Caco-2 (cell line): ENCODE data around the gene SMC4. TPM values are rescaled to one million over a fixed set of nuclear protein-coding genes. Genes with fewer than 3 reads are reported as not detected.

Experiments
- BruUV-seq: library from RNA; stranded (reverse); fragments of 400-500 nt; replicated peaks from 2 replicates; lab custom pipeline; 2021; lab: Mats Ljungman, UMichigan
- CTCF ChIA-PET: fragments of 300-600 bp; sonication (Branson Sonifier 250); formaldehyde crosslinking; loops from one replicate; lab custom pipeline; 2022; ENCODE audit warnings: antibody characterized with exemption; lab: Charles Lee
- POLR2A ChIA-PET: fragments of 300-600 bp; sonication (Branson Sonifier 250); formaldehyde crosslinking; loops from one replicate; lab custom pipeline; 2022; ENCODE audit warnings: antibody characterized with exemption; lab: Charles Lee
- DNase-seq, 2 experiments: peaks; one replicate each; pipeline versions ENCODE4 v3.0.0 to v3.0.0-alpha.2; 2020 to 2022
- H3K27me3 ChIP-seq: replicated peaks from 2 replicates; pipeline ENCODE4 v1.6.0; 2011; ENCODE audit warnings: low read length; ENCODE audit not compliant: control insufficient read depth, insufficient read depth
- H3K36me3 ChIP-seq: 2 replicates; pipeline ENCODE4 v1.5.1; 2011; ENCODE audit warnings: low read length; ENCODE audit not compliant: control insufficient read depth, insufficient read depth
- H3K4me1 ChIP-seq: fragments of 250-450 bp; sonication (Bioruptor Pico); 2 replicates; pipeline ENCODE4 v1.5.1; 2020; ENCODE audit warnings: mild to moderate bottlenecking
- H3K4me3 ChIP-seq: 2 replicates; pipeline ENCODE4 v1.5.1; 2011; ENCODE audit warnings: low read depth, mild to moderate bottlenecking, control low read depth, low read length
- H3K9me3 ChIP-seq: fragments of 250-450 bp; sonication (Bioruptor Pico); 2 replicates; pipeline ENCODE4 v1.5.1; 2020; ENCODE audit warnings: mild to moderate bottlenecking, moderate library complexity
- H3K27ac Mint-ChIP-seq: one replicate; pipeline ENCODE4 v1.8.0; 2022; ENCODE audit warnings: mixed read lengths; ENCODE audit not compliant: unreplicated experiment
- H3K27me3 Mint-ChIP-seq: one replicate; pipeline ENCODE4 v1.8.0; 2022; ENCODE audit warnings: mixed read lengths; ENCODE audit not compliant: insufficient read depth, unreplicated experiment
- H3K36me3 Mint-ChIP-seq: one replicate; pipeline ENCODE4 v1.8.0; 2022; ENCODE audit warnings: mild to moderate bottlenecking, mixed read lengths; ENCODE audit not compliant: insufficient read depth, unreplicated experiment
- H3K4me1 Mint-ChIP-seq: one replicate; pipeline ENCODE4 v1.8.0; 2022; ENCODE audit warnings: low read depth, mixed read lengths; ENCODE audit not compliant: unreplicated experiment
- H3K4me3 Mint-ChIP-seq: one replicate; pipeline ENCODE4 v1.8.0; 2022; ENCODE audit warnings: mild to moderate bottlenecking, moderate library complexity, mixed read lengths; ENCODE audit not compliant: unreplicated experiment
- H3K9me3 Mint-ChIP-seq: one replicate; pipeline ENCODE4 v1.8.0; 2022; ENCODE audit warnings: mixed read lengths; ENCODE audit not compliant: unreplicated experiment
- CTCF ChIP-seq, 2 experiments: fragments of 200-600 bp in 1 of 2; IDR thresholded peaks; 1 replicate in 1 of 2; 2 replicates in 1 of 2; pipeline versions ENCODE4 v1.5.1 to v1.8.0; 2011 to 2022; ENCODE audit warnings: antibody characterized with exemption in 1 of 2, control low read depth in 1 of 2, inconsistent platforms in 1 of 2, low read depth in 1 of 2, low read length in 1 of 2, mild to moderate bottlenecking in 1 of 2, moderate library complexity in 1 of 2; ENCODE audit not compliant: insufficient read depth in 1 of 2, severe bottlenecking in 1 of 2, unreplicated experiment in 1 of 2
- intact Hi-C: fragments of 100-400 bp; cut with micrococcal nuclease; formaldehyde crosslinking; loops from one replicate; pipeline ENCODE4 v1.10.0; 2022; ENCODE audit not compliant: unreplicated experiment
- total RNA-seq: library from RNA; stranded (reverse); gene quantifications from 2 replicates; pipeline ENCODE4 v1.2.3, GENCODE V29; 2022

Gene SMC4
- total RNA-seq, 1 experiment from 2014 or later = 133 TPM

DNA sequence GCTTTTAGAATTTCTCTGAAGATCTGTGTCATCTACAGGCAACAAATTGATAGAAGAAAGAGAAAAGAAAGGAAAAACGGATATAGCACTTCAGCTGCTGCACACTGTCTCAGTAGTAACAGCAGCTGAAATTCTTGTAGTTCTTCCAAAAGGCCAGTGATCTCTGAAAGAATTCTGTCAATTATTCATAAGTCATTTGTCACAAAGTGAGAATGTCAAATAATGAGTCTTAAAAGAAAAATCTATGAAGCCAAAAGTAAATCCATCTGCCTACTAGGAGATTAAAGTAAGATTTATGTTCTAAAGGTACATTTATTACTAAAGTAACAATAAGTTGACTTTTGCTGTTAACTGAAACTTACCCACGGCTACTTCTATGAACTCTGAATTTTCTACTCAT lies 25.0 kb upstream of the SMC4 start:
- H3K4me3 ChIP-seq = no peak overlapping the region
- peak in 1 of 2 experiments; percentile 8 for DNase-seq
- no peaks in the 10 kb centered on the region for H3K27me3 Mint-ChIP-seq

GRCh38 chr3:160374925-160375324 lies 24.5 kb upstream of the SMC4 start:
- Histone ChIP-seq H3K36me3 (peaks cover 1% of the 10 kb centered on the region; the same call in 1 of the 2 replicates), H3K9me3 (no peaks in the 10 kb centered on the region), H3K4me1 (0 out of 2 replicates have a peak, but pooled peaks cover 11% of the 10 kb centered on the region), H3K4me3 (no peak overlapping the region), H3K27me3 (no peaks in the 10 kb centered on the region)
- H3K27ac Mint-ChIP-seq = no peak overlapping the region
- intact Hi-C loops = no loop called here
- H3K36me3 Mint-ChIP-seq = peaks cover 14% of the 10 kb centered on the region
- H3K4me3 Mint-ChIP-seq = no peak overlapping the region
- no peaks in the 10 kb centered on the region for H3K27me3 Mint-ChIP-seq
- BruUV-seq = no TSS peak
- ChIA-PET CTCF (no interaction called here), POLR2A (no interaction called here)
- no peaks in the 10 kb centered on the region for H3K9me3 Mint-ChIP-seq
- H3K4me1 Mint-ChIP-seq = peaks cover 7% of the 10 kb centered on the region
- TF ChIP-seq CTCF (IDR thresholded peaks at IDR 0.05; ENCODE audit: insufficient read depth in 1 of 2, low read depth in 1 of 2, low read length in 1 of 2, severe bottlenecking in 1 of 2, unreplicated experiment in 1 of 2) = no peak
- no peak for DNase-seq

More for the DNA sequence above, 25.0 kb upstream of the SMC4 start:
- POLR2A ChIA-PET = no interaction called here
- intact Hi-C loops = no loop called here
- Histone ChIP-seq H3K27me3 (no peaks in the 10 kb centered on the region), H3K4me1 (0 out of 2 replicates have a peak, but pooled peaks cover 11% of the 10 kb centered on the region), H3K9me3 (no peaks in the 10 kb centered on the region), H3K36me3 (peaks cover 1% of the 10 kb centered on the region; the same call in 1 of the 2 replicates)
- H3K36me3 Mint-ChIP-seq = peaks cover 10% of the 10 kb centered on the region
- TF ChIP-seq CTCF (IDR thresholded peaks at IDR 0.05; ENCODE audit: insufficient read depth in 1 of 2, low read depth in 1 of 2, low read length in 1 of 2, severe bottlenecking in 1 of 2, unreplicated experiment in 1 of 2) = no peak
- H3K4me1 Mint-ChIP-seq = peaks cover 7% of the 10 kb centered on the region
- H3K4me3 Mint-ChIP-seq = no peak overlapping the region
- no TSS peak for BruUV-seq
- CTCF ChIA-PET = no interaction called here
- H3K27ac Mint-ChIP-seq = peak overlapping the region; percentile 22
- no peaks in the 10 kb centered on the region for H3K9me3 Mint-ChIP-seq

- Mint-ChIP-seq H3K27me3 (no peaks in the 10 kb centered on the region), H3K4me3 (no peak overlapping the region), H3K36me3 (peaks cover 16% of the 10 kb centered on the region), H3K4me1 (peaks cover 7% of the 10 kb centered on the region), H3K9me3 (no peaks in the 10 kb centered on the region), H3K27ac (no peak overlapping the region)
- H3K4me1 ChIP-seq = 0 out of 2 replicates have a peak, but pooled peaks cover 11% of the 10 kb centered on the region
- TF ChIP-seq CTCF (IDR thresholded peaks at IDR 0.05; ENCODE audit: insufficient read depth in 1 of 2, low read depth in 1 of 2, low read length in 1 of 2, severe bottlenecking in 1 of 2, unreplicated experiment in 1 of 2) = no peak
- no TSS peak for BruUV-seq
- H3K4me3 ChIP-seq = no peak overlapping the region
- peaks cover 1% of the 10 kb centered on the region; the same call in 1 of the 2 replicates for H3K36me3 ChIP-seq
- POLR2A ChIA-PET = no interaction called here
- intact Hi-C loops = no loop called here
- no peak for DNase-seq
- no peaks in the 10 kb centered on the region for H3K9me3 ChIP-seq
- no peaks in the 10 kb centered on the region for H3K27me3 ChIP-seq
- CTCF ChIA-PET = no interaction called here
These were observed 22.8 kb upstream of the SMC4 start for GRCh38 chr3:160376681-160377080.
